Measurements from ENCODE around the gene HOXD11.

Gene HOXD11

DNA sequence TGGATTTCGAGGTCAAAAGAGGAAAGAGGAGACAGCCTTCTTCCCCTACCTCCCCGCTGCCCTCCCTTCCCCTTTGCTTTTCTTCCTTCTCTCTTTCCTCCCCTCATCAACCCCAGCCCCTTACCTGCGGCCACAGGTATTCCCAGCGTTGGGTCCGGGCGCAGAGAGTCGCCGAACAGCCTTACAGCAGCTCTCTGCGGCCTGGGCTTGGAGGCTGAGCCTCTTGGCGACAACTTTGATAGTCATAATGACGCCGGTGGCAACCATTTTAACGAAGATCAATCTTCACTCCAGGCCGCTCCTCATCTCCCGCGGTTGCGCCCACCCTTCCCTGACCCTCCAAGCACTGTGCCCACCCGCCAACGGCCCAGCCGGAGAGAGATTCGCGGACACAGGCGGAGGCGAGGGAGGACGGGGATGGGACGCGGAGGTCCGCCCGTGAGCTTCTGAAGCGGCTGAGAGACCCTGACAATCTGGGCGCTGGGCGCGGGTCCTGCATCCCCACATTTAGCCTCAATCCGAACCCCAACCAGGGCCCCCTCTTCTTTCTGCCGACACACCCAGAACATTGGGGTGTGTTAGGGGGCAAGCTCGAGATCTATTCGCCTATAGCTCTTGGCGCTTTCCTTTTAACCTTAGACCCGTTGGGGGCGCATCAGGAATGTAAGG is 21.8 kb upstream of the HOXD11 start:
- Histone ChIP-seq H3K4me1 (ENCODE audit: insufficient read depth, low read length) (peaks cover 3% of the 10 kb centered on the region), H3K36me3 (ENCODE audit: insufficient read depth, low read length) (no peaks in the 10 kb centered on the region), H3K27me3 (ENCODE audit: insufficient read depth, low read length) (peaks cover 99% of the 10 kb centered on the region), H3K9me3 (ENCODE audit: low read length) (no peaks in the 10 kb centered on the region), H3K4me3 (ENCODE audit: low read length) (no peak overlapping the region), H2AFZ (ENCODE audit: low read depth, low read length) (no peak overlapping the region)

DNA sequence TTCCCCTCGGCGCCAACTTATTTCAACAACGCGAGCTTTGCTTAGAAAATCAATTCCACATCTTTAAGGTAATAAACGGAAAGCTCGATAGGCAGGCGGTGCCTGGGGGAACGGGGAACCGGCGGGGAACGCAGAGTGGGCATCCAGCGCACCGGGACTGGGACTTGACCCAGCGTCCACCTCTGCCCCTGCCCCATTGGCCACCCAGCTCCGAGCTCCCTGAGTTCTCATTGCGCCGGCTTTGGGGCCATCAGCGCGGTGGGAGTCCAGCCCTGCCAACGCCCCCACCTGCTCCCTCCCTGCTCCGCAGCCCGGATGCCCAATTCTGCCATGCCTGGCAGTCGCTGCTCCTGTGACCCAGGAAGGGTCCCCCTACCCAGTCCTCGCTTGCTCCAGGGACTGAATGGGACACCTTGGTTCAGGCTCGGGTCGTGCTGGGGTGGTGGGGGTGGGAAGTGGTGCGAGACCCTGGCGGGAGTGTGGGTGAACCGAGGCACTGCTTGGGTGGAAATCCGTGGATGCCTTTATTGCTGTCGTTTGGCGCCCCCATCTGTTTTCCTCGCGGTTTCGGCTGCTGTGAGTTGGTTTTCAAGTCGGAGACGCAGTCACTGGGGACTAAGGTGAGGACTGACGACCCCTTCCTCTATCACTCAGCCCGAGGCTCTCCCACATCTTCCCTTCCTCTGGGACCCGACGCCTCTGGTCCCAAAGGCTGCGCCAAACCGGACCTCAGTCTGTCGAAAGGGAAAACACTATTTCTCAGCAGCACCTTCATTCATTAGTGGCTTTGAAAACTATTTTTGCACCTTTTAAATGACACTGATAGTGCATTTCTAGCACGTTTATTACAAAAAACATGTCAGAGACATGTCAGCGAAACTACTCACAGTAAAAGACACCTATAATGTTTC is 21.0 kb upstream of the HOXD11 start:
- H3K9me3 ChIP-seq (ENCODE audit: low read length): no peaks in the 10 kb centered on the region
- no peak overlapping the region for H3K4me3 ChIP-seq (ENCODE audit: low read length)
- peaks cover 99% of the 10 kb centered on the region for H3K27me3 ChIP-seq (ENCODE audit: insufficient read depth, low read length)
- H3K4me1 ChIP-seq (ENCODE audit: insufficient read depth, low read length): peaks cover 3% of the 10 kb centered on the region
- H3K36me3 ChIP-seq (ENCODE audit: insufficient read depth, low read length): no peaks in the 10 kb centered on the region
- H2AFZ ChIP-seq (ENCODE audit: low read depth, low read length): no peak overlapping the region

DNA sequence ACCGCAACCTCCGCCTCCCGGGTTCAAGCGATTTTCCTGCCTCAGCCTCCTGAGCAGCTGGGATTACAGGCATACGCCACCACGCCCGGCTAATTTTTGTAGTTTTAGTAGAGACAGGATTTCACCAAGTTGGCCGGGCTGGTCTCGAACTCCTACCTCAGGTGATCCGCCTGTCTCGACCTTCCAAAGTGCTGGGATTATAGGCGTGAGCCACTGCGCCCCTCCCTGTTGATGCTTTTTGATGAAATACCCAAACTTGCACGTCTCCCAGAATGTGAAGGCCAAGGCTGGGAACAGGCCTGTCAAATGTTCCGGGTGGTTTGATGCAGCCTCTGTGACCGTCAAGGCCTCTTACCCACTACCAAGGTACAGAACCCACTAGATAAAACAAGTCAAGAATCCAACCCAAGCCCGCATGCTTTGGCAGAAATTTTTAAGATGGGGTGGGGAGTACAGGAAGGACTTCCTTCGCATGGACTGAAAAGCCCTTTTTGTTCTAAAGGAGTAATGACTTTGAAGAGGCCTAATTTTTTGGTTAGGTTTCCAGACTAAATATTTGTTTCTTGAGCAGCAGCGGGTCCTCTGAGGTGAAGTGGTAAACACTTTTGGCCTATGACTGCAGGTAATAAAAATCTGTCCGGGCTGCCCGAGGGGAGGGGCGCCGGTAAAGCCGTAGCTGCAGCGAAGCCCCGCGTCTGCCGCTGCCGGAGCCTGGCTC is 19.6 kb upstream of the HOXD11 start:
- H3K4me1 ChIP-seq (ENCODE audit: insufficient read depth, low read length): peaks cover 3% of the 10 kb centered on the region
- H2AFZ ChIP-seq (ENCODE audit: low read depth, low read length): no peak overlapping the region
- no peaks in the 10 kb centered on the region for H3K36me3 ChIP-seq (ENCODE audit: insufficient read depth, low read length)
- peaks cover 2% of the 10 kb centered on the region for H3K9me3 ChIP-seq (ENCODE audit: low read length)
- peaks cover 98% of the 10 kb centered on the region for H3K27me3 ChIP-seq (ENCODE audit: insufficient read depth, low read length)
- no peak overlapping the region for H3K4me3 ChIP-seq (ENCODE audit: low read length)

DNA sequence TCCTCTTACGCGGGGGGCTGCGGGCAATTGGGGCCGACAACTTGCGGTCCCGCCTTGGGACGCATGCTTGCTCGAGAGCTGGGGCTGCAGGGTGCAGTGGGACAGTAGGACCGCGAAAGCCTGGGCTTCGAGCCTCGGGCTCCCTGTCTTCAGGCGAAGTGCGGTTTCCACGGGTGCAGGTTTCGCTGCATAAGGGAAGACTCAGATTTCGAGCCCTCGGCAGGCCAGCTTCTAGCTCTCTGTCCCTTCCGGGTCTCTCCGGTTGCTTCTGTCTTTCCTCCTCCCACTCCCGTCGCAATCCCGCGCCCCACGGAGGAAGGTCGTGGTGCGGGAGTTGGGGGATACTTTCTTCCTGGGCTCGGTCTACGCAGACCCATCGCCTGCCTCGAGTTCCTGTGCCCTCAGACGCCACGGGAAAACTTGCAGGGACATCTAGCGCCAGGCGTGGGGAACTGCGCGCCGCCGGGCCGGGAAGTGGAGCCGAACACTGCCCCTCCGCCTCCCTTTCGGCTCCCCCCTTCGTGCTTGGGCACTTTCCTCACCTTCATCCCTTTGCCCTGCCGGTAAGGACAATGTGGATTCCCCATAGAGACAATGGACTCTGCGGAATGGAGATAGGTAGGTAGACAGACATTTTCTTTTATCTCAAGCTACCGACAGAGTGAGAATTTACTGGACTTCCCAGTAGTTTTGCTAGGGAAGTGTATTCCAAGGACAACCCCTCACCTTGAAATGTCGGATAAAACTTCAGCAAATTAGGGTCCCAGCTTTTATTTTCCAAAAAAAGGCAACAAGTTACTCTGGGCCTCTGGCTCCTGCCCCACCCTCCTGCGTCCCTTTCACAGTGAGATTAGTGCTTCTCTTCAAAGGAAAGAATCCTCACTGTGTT is 18.8 kb upstream of the HOXD11 start:
- Histone ChIP-seq H2AFZ (ENCODE audit: low read depth, low read length) (no peak overlapping the region), H3K4me3 (ENCODE audit: low read length) (peak overlapping the region; percentile 11), H3K4me1 (ENCODE audit: insufficient read depth, low read length) (peaks cover 3% of the 10 kb centered on the region), H3K9me3 (ENCODE audit: low read length) (peaks cover 2% of the 10 kb centered on the region), H3K27me3 (ENCODE audit: insufficient read depth, low read length) (peaks cover 97% of the 10 kb centered on the region), H3K36me3 (ENCODE audit: insufficient read depth, low read length) (no peaks in the 10 kb centered on the region)

DNA sequence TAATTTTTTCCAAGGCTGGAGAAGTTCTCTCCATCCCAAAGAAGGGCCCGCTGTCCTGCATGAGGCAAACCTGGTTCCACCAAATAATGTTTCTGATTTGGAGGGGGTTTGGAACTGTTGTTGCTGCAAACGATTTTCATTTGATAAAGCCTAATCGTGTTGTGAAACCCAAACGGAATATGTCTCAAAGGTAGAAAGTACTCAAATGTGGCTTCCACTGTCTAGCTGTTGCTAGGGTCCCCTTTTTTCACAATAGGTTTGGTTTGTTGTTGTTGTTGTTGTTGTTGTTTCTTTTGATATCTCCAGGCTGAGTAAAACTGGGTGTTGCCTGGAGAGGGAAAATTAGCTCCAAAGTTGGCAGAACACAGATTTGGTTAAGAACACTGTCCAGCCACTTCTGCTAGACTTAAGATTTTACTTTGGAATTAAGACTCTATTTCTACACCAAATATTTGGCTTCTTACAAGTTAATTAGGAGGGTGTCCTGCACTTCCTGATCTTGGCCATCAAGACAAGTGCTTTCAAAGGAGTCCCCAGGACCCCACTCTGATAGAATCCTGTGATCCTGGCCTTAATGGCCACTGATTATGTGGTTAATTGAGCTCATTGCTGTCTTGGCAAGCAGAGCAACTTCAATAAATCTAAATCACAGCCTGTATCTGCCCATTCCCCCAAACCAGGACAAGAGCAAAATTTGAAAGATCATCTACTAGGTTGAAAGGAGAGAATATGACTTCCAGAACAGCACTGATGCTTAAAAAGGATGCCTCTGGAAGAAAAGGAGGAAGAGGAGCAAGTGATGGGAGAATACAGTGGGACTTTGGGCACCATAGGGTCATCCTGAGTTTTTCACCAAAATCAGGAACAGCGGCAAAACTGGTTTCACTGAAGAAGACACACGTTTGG is 17.9 kb upstream of the HOXD11 start:
- H3K4me3 ChIP-seq (ENCODE audit: low read length): no peak overlapping the region

DNA sequence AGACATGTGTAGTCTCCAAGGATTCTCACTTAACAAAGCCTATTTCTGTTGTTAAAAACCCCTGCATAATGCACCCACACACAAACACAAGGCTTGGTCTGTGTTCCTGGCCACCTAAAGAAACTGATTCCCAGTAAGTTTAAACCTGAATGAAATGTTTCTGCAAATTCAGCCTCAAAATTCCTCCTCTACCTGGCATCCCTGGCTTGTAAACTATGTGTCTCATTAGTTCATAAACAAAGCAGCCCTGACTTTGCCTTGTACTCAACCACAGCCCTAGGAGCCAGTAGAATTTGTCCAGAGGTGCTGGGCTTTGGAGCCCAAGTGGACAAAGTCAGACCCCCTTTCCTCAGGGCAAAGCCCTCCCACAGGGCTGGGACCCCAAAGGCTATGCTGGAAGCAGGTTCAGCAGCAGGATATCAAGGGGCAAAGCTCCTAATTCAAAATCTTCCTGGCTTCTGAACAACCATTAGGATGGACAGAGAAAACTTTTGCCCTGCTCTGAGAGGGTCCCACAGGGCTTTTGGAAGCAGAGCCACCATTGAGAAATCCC is 17.2 kb upstream of the HOXD11 start:
- Histone ChIP-seq H3K9me3 (ENCODE audit: low read length) (peaks cover 2% of the 10 kb centered on the region), H3K27me3 (ENCODE audit: insufficient read depth, low read length) (peaks cover 97% of the 10 kb centered on the region), H3K36me3 (ENCODE audit: insufficient read depth, low read length) (no peaks in the 10 kb centered on the region), H3K4me3 (ENCODE audit: low read length) (no peak overlapping the region), H2AFZ (ENCODE audit: low read depth, low read length) (no peak overlapping the region), H3K4me1 (ENCODE audit: insufficient read depth, low read length) (peaks cover 3% of the 10 kb centered on the region)

More for the DNA sequence above, 17.9 kb upstream of the HOXD11 start:
- Histone ChIP-seq H3K27me3 (ENCODE audit: insufficient read depth, low read length) (peaks cover 97% of the 10 kb centered on the region), H3K9me3 (ENCODE audit: low read length) (peaks cover 2% of the 10 kb centered on the region), H3K4me1 (ENCODE audit: insufficient read depth, low read length) (peaks cover 3% of the 10 kb centered on the region), H2AFZ (ENCODE audit: low read depth, low read length) (no peak overlapping the region), H3K36me3 (ENCODE audit: insufficient read depth, low read length) (no peaks in the 10 kb centered on the region)

DNA sequence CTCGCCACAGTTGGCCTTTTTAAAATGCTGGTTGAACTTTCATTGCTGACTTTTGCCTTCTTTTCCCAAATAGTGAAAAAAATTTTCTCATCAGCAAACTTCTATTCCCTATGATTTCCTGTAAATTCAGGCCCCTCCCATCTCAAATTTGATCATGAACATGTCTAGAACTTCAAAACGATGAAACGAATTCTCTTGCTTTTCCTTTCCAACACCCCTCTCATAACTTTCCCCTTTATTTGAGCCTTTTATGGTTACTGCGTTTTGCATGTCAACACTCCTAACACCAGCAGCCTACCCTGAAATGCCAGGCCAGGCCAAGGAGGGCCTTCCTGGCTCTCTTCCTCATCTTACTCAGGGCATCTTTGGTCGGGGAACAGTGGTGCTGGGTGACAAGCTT is 16.2 kb upstream of the HOXD11 start:
- Histone ChIP-seq H3K4me1 (ENCODE audit: insufficient read depth, low read length) (peaks cover 3% of the 10 kb centered on the region), H3K4me3 (ENCODE audit: low read length) (no peak overlapping the region), H3K27me3 (ENCODE audit: insufficient read depth, low read length) (peaks cover 97% of the 10 kb centered on the region), H2AFZ (ENCODE audit: low read depth, low read length) (no peak overlapping the region), H3K9me3 (ENCODE audit: low read length) (peaks cover 2% of the 10 kb centered on the region), H3K36me3 (ENCODE audit: insufficient read depth, low read length) (no peaks in the 10 kb centered on the region)

DNA sequence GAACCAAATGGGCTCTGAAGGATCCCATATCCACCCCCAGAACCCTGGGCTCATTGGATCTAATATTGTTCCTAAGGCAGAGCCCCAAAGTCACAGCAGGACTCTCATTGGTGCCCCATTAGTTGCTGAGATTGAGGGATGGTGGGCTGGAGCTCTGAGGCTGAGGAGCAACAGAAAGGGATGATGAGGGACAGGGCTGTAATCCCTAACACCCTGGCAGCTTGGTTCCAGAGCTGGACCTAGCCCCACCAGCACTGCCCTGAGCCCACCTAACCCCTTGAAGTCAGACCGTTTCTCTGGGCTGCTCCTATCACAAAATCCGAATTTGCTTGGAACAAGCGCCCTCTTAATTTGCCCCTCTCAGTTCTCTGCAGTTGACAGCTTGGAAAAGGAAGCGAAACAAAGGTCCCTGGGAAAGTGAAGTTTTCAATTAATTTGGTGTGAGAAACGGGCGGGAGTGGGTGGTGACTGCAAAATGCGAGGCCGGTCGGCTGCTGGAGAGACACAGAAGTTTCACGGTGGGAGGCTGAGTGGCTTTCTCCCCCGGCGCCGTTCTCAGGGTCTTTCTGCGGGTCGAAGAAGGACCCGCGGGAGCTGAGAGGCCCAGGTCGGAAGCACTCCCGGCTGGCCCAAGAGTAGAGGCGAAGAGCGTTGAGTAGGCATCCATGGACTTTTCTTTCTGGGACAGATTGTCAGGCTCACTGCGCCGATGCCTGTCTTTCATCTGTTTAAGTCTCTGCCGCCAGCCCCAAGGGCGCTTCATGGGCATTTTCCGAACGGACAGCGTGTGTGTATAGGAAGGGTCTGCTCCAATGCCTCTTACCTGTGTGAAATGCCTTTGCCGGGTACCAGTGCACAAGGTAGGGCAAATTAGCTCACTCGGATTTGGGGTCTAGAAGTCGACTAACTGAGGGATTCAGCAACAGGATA is 15.5 kb upstream of the HOXD11 start:
- Histone ChIP-seq H3K27me3 (ENCODE audit: insufficient read depth, low read length) (peaks cover 97% of the 10 kb centered on the region), H2AFZ (ENCODE audit: low read depth, low read length) (no peak overlapping the region), H3K36me3 (ENCODE audit: insufficient read depth, low read length) (no peaks in the 10 kb centered on the region), H3K4me3 (ENCODE audit: low read length) (no peak overlapping the region), H3K9me3 (ENCODE audit: low read length) (peaks cover 2% of the 10 kb centered on the region), H3K4me1 (ENCODE audit: insufficient read depth, low read length) (peaks cover 3% of the 10 kb centered on the region)

DNA sequence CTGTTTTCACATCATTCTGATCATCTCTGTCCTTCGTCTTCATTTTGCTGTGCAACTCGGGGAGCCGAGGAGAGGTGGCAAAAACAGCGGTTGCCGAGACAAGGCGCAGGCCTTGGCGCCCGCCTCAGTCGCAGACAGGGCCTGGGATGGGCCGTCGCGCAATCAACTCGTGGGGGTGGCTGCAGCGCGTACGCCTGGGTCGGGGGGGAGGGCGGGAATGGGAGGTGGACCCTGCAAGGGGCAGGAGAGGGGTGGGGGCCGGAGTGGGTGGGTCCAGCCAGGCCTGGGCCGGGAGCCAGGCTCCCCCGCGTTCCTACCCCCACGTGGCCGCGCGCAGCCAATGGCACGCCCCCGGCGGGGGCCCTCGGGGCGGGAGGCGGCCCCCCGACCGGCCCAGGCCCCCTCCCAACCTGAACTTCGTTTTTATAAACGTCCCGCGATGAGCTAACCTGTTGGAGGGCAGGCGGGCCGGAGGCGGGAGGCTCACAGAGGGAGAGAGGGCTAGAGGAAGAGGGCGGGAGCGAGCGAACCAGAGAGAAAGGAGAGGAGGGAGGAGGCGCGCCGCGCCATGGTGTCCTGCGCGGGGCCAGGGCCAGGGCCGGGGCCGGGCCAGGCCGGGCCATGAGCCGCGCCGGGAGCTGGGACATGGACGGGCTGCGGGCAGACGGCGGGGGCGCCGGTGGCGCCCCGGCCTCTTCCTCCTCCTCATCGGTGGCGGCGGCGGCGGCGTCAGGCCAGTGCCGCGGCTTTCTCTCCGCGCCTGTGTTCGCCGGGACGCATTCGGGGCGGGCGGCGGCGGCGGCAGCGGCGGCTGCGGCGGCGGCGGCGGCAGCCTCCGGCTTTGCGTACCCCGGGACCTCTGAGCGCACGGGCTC is 14.6 kb upstream of the HOXD11 start, which contains the start of gene HOXD13:
TSS of gene HOXD13 (plus strand) at position 452 of the 875 bp plus-strand sequence. CDS start at position 622, 170 bp downstream.
- Histone ChIP-seq H3K9me3 (ENCODE audit: low read length) (peaks cover 2% of the 10 kb centered on the region), H3K36me3 (ENCODE audit: insufficient read depth, low read length) (no peaks in the 10 kb centered on the region), H2AFZ (ENCODE audit: low read depth, low read length) (peak within 1 kb of the TSS; percentile 55), H3K4me1 (ENCODE audit: insufficient read depth, low read length) (peaks cover 3% of the 10 kb centered on the region), H3K4me3 (ENCODE audit: low read length) (peak within 1 kb of the TSS; percentile 22), H3K27me3 (ENCODE audit: insufficient read depth, low read length) (peaks cover 97% of the 10 kb centered on the region)
